Measurements from ENCODE around the gene PGM1. TPM values are rescaled to one million over a fixed set of nuclear protein-coding genes. Genes with fewer than 3 reads are reported as not detected.

PGM1 gene
- total and polyA plus RNA-seq, 9 of the 15 experiments (the other 6 are each of a cell fraction or from before 2014, with no cell fraction given): 0.03 to 0.31 (median 0.09) TPM; not detected in 5

DNA sequence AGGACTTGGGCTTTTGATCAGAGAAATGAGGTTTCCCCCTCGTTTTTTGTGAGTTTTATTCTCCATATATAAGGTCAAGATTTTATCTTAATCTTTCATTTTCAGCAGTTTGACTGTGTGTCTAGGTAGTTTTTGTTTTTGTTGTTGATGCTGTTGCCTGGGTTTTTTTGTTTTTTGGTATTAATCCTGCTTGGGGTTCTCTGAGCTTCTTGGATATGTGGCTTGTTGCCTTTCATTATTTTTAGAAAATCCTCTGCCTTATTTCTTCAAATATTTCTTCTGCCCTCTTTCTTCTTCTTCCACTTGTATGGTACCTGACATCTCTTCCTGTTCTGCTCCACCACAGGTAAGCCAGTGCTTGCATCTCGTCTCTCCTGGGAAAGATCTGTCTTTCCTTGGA is 44.9 kb upstream of the PGM1 start:
- Histone ChIP-seq H3K27me3 (ENCODE audit: control insufficient read depth in 2 of 2, insufficient read depth in 2 of 2, low read length in 2 of 2) (no peaks in the 10 kb centered on the region), H3K4me3 (no peak overlapping the region), H3K9me3 (replicated peaks; ENCODE audit: control insufficient read depth, insufficient read depth, low read depth, low read length) (no peaks in the 10 kb centered on the region), H3K4me1 (replicated peaks in 1 of 2; ENCODE audit: control insufficient read depth in 2 of 2, insufficient read depth in 2 of 2, low read length in 2 of 2) (no peaks in the 10 kb centered on the region), H3K9ac (ENCODE audit: insufficient read depth in 1 of 2, low read depth in 2 of 2, low read length in 2 of 2) (no peak overlapping the region), H4K20me1 (replicated peaks; ENCODE audit: control insufficient read depth, insufficient read depth, low read length) (no peaks in the 10 kb centered on the region), H3K27ac (ENCODE audit: extremely low read depth, low read depth, low read length) (no peak overlapping the region), H3K36me3 (ENCODE audit: control insufficient read depth, insufficient read depth, low read length) (no peaks in the 10 kb centered on the region), H3K79me2 (ENCODE audit: control insufficient read depth, insufficient read depth, low read length) (no peaks in the 10 kb centered on the region), H2AFZ (ENCODE audit: low read depth, low read length) (no peak overlapping the region), H3K4me2 (ENCODE audit: insufficient read depth, low read length) (no peak overlapping the region), H3K9me1 (ENCODE audit: control insufficient read depth, insufficient read depth, low read length) (no peaks in the 10 kb centered on the region)
- WGBS (ENCODE audit: insufficient coverage, low coverage, missing lambda C conversion rate): 17% methylated on average over 2 of the region's 2 CpGs
- in situ Hi-C loops (cut with MboI): no loop called here
- FAIRE-seq (no peak), DNase-seq (ENCODE audit: extremely low read depth in 1 of 4, low spot score in 3 of 4) (no peak), ATAC-seq (no peak)
- no TSS peak for BruUV-seq (replicated peaks)
- ChIA-PET CTCF (ENCODE audit: low intra/inter-chr PET ratio) (no interaction called here), POLR2A (no interaction called here)
- TF ChIP-seq, protein P1, sequence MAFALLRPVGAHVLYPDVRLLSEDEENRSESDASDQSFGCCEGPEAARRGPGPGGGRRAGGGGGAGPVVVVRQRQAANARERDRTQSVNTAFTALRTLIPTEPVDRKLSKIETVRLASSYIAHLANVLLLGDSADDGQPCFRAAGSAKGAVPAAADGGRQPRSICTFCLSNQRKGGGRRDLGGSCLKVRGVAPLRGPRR (CRISPR knock-in tag; IDR thresholded peaks at IDR 0.05): no peak
- TF ChIP-seq PTRF (tag; IDR thresholded peaks at IDR 0.05): no peak
- TF ChIP-seq POLR3G (IDR thresholded peaks at IDR 0.05; ENCODE audit: extremely low read depth, insufficient read length, insufficient replicate concordance): no peak
- no peak for TF ChIP-seq NFE2L1 (tag; IDR thresholded peaks at IDR 0.05; ENCODE audit: borderline replicate concordance, low read depth)
- TF ChIP-seq, protein P2, sequence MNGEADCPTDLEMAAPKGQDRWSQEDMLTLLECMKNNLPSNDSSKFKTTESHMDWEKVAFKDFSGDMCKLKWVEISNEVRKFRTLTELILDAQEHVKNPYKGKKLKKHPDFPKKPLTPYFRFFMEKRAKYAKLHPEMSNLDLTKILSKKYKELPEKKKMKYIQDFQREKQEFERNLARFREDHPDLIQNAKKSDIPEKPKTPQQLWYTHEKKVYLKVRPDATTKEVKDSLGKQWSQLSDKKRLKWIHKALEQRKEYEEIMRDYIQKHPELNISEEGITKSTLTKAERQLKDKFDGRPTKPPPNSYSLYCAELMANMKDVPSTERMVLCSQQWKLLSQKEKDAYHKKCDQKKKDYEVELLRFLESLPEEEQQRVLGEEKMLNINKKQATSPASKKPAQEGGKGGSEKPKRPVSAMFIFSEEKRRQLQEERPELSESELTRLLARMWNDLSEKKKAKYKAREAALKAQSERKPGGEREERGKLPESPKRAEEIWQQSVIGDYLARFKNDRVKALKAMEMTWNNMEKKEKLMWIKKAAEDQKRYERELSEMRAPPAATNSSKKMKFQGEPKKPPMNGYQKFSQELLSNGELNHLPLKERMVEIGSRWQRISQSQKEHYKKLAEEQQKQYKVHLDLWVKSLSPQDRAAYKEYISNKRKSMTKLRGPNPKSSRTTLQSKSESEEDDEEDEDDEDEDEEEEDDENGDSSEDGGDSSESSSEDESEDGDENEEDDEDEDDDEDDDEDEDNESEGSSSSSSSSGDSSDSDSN (IDR thresholded peaks at IDR 0.05; ENCODE audit: borderline replicate concordance in 1 of 2, low read depth in 2 of 2, low read length in 2 of 2): no peak
- TF ChIP-seq, protein P3, sequence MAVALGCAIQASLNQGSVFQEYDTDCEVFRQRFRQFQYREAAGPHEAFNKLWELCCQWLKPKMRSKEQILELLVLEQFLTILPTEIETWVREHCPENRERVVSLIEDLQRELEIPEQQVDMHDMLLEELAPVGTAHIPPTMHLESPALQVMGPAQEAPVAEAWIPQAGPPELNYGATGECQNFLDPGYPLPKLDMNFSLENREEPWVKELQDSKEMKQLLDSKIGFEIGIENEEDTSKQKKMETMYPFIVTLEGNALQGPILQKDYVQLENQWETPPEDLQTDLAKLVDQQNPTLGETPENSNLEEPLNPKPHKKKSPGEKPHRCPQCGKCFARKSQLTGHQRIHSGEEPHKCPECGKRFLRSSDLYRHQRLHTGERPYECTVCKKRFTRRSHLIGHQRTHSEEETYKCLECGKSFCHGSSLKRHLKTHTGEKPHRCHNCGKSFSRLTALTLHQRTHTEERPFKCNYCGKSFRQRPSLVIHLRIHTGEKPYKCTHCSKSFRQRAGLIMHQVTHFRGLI (CRISPR knock-in tag; IDR thresholded peaks at IDR 0.05): no peak
- TF ChIP-seq EGR1 (conservative IDR thresholded peaks at IDR 0.05): no peak
- TF ChIP-seq ZNF764 (CRISPR knock-in tag; IDR thresholded peaks at IDR 0.05; ENCODE audit: low read depth): no peak
- TF ChIP-seq GABPA (tag; conservative IDR thresholded peaks at IDR 0.05; ENCODE audit: low read depth): no peak
- TF ChIP-seq RCOR1 (IDR thresholded peaks at IDR 0.05; ENCODE audit: borderline replicate concordance in 1 of 2, low read depth in 2 of 2, low read length in 2 of 2): no peak
- TF ChIP-seq SRF (CRISPR knock-in tag; IDR thresholded peaks at IDR 0.05): no peak
- TF ChIP-seq HNRNPL (IDR thresholded peaks at IDR 0.05; ENCODE audit: low read depth, low read length): no peak
- TF ChIP-seq IRF2 (CRISPR knock-in tag; IDR thresholded peaks at IDR 0.05): no peak
- no peak for TF ChIP-seq MCM5 (IDR thresholded peaks at IDR 0.05; ENCODE audit: low read depth)
- TF ChIP-seq, protein P4, sequence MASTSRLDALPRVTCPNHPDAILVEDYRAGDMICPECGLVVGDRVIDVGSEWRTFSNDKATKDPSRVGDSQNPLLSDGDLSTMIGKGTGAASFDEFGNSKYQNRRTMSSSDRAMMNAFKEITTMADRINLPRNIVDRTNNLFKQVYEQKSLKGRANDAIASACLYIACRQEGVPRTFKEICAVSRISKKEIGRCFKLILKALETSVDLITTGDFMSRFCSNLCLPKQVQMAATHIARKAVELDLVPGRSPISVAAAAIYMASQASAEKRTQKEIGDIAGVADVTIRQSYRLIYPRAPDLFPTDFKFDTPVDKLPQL (IDR thresholded peaks at IDR 0.05; ENCODE audit: extremely low read depth, insufficient read length): no peak
- intact Hi-C loops (cut with micrococcal nuclease): no loop called here

Data from K562 (cell line).